ENCODE data around the gene ALOX12B. TPM values are rescaled to one million over a fixed set of nuclear protein-coding genes. Genes with fewer than 3 reads are reported as not detected.

The ALOX12B gene
- total and polyA plus RNA-seq, 2 of the 13 experiments (the other 11 are each of a cell fraction or from before 2014, with no cell fraction given) = 0.13 TPM; not detected in 1

DNA sequence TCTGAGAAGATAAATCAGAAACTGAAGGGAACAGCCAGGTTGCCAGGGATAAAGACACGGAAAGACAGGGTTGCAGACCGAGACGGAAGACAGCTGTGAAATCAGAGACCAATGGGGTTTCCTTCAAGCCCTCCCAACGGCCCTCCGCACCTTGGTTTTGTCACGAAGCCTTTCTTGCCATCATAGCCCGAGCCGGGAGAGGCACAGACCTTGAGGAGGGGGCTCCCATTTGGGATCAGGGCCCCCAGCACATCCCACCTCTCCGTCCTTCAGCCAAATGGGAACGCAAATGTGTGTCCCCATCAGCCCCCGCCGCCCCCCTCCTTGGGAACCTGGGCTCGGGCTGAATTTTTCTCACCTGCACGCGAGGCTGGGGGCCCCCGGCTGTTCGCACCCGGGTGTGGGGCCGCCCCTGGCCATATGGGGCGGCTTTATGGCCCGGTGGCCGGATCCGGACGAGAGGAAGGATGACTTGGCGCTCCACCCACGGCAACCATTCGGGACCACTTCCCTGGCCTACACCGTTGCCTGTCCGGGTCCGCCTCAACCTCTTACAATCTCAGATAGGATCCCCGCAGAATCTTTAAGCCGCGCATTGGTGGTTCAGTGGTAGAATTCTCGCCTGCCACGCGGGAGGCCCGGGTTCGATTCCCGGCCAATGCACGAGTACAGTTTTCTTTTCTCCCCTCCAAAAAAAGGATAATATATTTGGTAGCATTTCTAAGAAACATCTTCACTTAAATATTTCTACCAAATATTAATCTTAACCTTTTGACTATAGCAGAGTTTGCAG, 37.8 kb upstream of the ALOX12B start (continued):
- TF ChIP-seq, protein P1, sequence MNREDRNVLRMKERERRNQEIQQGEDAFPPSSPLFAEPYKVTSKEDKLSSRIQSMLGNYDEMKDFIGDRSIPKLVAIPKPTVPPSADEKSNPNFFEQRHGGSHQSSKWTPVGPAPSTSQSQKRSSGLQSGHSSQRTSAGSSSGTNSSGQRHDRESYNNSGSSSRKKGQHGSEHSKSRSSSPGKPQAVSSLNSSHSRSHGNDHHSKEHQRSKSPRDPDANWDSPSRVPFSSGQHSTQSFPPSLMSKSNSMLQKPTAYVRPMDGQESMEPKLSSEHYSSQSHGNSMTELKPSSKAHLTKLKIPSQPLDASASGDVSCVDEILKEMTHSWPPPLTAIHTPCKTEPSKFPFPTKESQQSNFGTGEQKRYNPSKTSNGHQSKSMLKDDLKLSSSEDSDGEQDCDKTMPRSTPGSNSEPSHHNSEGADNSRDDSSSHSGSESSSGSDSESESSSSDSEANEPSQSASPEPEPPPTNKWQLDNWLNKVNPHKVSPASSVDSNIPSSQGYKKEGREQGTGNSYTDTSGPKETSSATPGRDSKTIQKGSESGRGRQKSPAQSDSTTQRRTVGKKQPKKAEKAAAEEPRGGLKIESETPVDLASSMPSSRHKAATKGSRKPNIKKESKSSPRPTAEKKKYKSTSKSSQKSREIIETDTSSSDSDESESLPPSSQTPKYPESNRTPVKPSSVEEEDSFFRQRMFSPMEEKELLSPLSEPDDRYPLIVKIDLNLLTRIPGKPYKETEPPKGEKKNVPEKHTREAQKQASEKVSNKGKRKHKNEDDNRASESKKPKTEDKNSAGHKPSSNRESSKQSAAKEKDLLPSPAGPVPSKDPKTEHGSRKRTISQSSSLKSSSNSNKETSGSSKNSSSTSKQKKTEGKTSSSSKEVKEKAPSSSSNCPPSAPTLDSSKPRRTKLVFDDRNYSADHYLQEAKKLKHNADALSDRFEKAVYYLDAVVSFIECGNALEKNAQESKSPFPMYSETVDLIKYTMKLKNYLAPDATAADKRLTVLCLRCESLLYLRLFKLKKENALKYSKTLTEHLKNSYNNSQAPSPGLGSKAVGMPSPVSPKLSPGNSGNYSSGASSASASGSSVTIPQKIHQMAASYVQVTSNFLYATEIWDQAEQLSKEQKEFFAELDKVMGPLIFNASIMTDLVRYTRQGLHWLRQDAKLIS (CRISPR knock-in tag; IDR thresholded peaks at IDR 0.05) = no peak
- TF ChIP-seq, protein P2, sequence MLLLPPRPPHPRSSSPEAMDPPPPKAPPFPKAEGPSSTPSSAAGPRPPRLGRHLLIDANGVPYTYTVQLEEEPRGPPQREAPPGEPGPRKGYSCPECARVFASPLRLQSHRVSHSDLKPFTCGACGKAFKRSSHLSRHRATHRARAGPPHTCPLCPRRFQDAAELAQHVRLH (CRISPR knock-in tag; IDR thresholded peaks at IDR 0.05; ENCODE audit: borderline replicate concordance, low read depth) = peak; percentile 58; the same call in 1 of the 2 replicates
- TF ChIP-seq, protein P3, sequence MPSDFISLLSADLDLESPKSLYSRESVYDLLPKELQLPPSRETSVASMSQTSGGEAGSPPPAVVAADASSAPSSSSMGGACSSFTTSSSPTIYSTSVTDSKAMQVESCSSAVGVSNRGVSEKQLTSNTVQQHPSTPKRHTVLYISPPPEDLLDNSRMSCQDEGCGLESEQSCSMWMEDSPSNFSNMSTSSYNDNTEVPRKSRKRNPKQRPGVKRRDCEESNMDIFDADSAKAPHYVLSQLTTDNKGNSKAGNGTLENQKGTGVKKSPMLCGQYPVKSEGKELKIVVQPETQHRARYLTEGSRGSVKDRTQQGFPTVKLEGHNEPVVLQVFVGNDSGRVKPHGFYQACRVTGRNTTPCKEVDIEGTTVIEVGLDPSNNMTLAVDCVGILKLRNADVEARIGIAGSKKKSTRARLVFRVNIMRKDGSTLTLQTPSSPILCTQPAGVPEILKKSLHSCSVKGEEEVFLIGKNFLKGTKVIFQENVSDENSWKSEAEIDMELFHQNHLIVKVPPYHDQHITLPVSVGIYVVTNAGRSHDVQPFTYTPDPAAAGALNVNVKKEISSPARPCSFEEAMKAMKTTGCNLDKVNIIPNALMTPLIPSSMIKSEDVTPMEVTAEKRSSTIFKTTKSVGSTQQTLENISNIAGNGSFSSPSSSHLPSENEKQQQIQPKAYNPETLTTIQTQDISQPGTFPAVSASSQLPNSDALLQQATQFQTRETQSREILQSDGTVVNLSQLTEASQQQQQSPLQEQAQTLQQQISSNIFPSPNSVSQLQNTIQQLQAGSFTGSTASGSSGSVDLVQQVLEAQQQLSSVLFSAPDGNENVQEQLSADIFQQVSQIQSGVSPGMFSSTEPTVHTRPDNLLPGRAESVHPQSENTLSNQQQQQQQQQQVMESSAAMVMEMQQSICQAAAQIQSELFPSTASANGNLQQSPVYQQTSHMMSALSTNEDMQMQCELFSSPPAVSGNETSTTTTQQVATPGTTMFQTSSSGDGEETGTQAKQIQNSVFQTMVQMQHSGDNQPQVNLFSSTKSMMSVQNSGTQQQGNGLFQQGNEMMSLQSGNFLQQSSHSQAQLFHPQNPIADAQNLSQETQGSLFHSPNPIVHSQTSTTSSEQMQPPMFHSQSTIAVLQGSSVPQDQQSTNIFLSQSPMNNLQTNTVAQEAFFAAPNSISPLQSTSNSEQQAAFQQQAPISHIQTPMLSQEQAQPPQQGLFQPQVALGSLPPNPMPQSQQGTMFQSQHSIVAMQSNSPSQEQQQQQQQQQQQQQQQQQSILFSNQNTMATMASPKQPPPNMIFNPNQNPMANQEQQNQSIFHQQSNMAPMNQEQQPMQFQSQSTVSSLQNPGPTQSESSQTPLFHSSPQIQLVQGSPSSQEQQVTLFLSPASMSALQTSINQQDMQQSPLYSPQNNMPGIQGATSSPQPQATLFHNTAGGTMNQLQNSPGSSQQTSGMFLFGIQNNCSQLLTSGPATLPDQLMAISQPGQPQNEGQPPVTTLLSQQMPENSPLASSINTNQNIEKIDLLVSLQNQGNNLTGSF (CRISPR knock-in tag; IDR thresholded peaks at IDR 0.05) = no peak
- TF ChIP-seq, protein P4, sequence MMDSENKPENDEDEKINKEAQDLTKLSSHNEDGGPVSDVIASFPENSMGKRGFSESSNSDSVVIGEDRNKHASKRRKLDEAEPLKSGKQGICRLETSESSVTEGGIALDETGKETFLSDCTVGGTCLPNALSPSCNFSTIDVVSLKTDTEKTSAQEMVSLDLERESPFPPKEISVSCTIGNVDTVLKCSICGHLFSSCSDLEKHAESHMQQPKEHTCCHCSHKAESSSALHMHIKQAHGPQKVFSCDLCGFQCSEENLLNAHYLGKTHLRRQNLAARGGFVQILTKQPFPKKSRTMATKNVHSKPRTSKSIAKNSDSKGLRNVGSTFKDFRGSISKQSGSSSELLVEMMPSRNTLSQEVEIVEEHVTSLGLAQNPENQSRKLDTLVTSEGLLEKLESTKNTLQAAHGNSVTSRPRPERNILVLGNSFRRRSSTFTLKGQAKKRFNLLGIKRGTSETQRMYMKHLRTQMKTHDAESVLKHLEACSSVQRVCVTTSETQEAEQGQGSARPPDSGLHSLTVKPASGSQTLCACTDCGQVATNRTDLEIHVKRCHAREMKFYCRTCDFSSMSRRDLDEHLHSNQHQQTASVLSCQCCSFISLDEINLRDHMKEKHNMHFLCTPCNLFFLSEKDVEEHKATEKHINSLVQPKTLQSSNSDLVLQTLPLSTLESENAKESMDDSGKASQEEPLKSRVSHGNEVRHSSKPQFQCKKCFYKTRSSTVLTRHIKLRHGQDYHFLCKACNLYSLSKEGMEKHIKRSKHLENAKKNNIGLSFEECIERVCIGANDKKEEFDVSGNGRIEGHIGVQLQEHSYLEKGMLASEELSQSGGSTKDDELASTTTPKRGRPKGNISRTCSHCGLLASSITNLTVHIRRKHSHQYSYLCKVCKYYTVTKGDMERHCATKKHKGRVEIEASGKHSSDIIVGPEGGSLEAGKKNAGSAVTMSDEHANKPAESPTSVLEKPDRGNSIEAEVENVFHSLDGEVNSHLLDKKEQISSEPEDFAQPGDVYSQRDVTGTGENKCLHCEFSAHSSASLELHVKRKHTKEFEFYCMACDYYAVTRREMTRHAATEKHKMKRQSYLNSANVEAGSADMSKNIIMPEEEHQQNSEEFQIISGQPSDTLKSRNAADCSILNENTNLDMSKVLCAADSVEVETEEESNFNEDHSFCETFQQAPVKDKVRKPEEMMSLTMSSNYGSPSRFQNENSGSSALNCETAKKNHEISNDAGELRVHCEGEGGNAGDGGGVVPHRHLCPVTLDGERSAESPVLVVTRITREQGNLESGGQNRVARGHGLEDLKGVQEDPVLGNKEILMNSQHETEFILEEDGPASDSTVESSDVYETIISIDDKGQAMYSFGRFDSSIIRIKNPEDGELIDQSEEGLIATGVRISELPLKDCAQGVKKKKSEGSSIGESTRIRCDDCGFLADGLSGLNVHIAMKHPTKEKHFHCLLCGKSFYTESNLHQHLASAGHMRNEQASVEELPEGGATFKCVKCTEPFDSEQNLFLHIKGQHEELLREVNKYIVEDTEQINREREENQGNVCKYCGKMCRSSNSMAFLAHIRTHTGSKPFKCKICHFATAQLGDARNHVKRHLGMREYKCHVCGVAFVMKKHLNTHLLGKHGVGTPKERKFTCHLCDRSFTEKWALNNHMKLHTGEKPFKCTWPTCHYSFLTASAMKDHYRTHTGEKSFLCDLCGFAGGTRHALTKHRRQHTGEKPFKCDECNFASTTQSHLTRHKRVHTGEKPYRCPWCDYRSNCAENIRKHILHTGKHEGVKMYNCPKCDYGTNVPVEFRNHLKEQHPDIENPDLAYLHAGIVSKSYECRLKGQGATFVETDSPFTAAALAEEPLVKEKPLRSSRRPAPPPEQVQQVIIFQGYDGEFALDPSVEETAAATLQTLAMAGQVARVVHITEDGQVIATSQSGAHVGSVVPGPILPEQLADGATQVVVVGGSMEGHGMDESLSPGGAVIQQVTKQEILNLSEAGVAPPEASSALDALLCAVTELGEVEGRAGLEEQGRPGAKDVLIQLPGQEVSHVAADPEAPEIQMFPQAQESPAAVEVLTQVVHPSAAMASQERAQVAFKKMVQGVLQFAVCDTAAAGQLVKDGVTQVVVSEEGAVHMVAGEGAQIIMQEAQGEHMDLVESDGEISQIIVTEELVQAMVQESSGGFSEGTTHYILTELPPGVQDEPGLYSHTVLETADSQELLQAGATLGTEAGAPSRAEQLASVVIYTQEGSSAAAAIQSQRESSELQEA (CRISPR knock-in tag; IDR thresholded peaks at IDR 0.05; ENCODE audit: not compliant biosample characterization) = no peak
- TF ChIP-seq ZNF879 (CRISPR knock-in tag; IDR thresholded peaks at IDR 0.05) (no peak), MXI1 (IDR thresholded peaks at IDR 0.05; ENCODE audit: borderline replicate concordance, low read depth, low read length) (peak; percentile 46; the same call in 1 of the 3 replicates), FIP1L1 (IDR thresholded peaks at IDR 0.05; ENCODE audit: borderline replicate concordance, insufficient read depth, low read depth, low read length) (no peak), ZNF703 (CRISPR knock-in tag; IDR thresholded peaks at IDR 0.05; ENCODE audit: borderline replicate concordance) (no peak), EHMT2 (IDR thresholded peaks at IDR 0.05; ENCODE audit: borderline replicate concordance, low read depth, low read length) (no peak)

Measured in HepG2 (cell line).